SU-DHL-6 (cell line): ENCODE data around the gene PLB1.

Experiments used
- H2AFZ ChIP-seq: fragments of 200-600 bp; sonication (generic); 2 replicates; pipeline ENCODE4 v1.6.1; 2014; ENCODE audit warnings: low read depth, mild to moderate bottlenecking, moderate library complexity, mixed read lengths, antibody characterized with exemption, low read length; ENCODE audit not compliant: severe bottlenecking
- H3F3A ChIP-seq: fragments of 200-600 bp; shearing (Covaris generic); 2 replicates; pipeline ENCODE4 v1.6.0; 2016; ENCODE audit warnings: antibody characterized with exemption, mild to moderate bottlenecking; ENCODE audit not compliant: insufficient read depth
- H3K27ac ChIP-seq: fragments of 200-600 bp; sonication (generic); 2 replicates; pipeline ENCODE4 v1.5.1; 2016; ENCODE audit warnings: low read depth, mild to moderate bottlenecking, low read length, moderate library complexity, mixed read lengths
- H3K27me3 ChIP-seq: fragments of 200-600 bp; sonication (generic), shearing (Covaris generic); 2 replicates; pipeline ENCODE4 v1.6.0; 2014; ENCODE audit warnings: mild to moderate bottlenecking, low read length
- H3K36me3 ChIP-seq: fragments of 200-600 bp; sonication (generic); 2 replicates; pipeline ENCODE4 v1.6.1; 2014; ENCODE audit warnings: mild to moderate bottlenecking, low read length, mixed read lengths
- H3K4me2 ChIP-seq: fragments of 300-600, 200-600 bp; shearing (Covaris generic), sonication (generic); 2 replicates; pipeline ENCODE4 v1.6.0; 2014; ENCODE audit warnings: low read length, low read depth, mild to moderate bottlenecking; ENCODE audit not compliant: poor library complexity, severe bottlenecking
- H3K4me3 ChIP-seq: fragments of 200-600 bp; sonication (generic); 2 replicates; pipeline ENCODE4 v1.5.1; 2014; ENCODE audit warnings: antibody characterized with exemption, low read length, mild to moderate bottlenecking, mixed read lengths; ENCODE audit not compliant: insufficient read depth, poor library complexity, severe bottlenecking
- H3K79me2 ChIP-seq: fragments of 200-600 bp; sonication (generic); 2 replicates; pipeline ENCODE4 v1.6.1; 2014; ENCODE audit warnings: mild to moderate bottlenecking, low read length, moderate library complexity; ENCODE audit not compliant: insufficient read depth
- H3K9ac ChIP-seq: fragments of 200-600 bp; sonication (generic); 2 replicates; pipeline ENCODE4 v1.7.0; 2014; ENCODE audit warnings: mild to moderate bottlenecking, low read length
- H3K9me2 ChIP-seq: fragments of 200-600 bp; sonication (generic); replicated peaks from 2 replicates; pipeline ENCODE4 v1.6.1; 2014; ENCODE audit warnings: low read length; ENCODE audit not compliant: insufficient read depth
- H3K9me3 ChIP-seq: fragments of 200-600 bp; sonication (generic); 2 replicates; pipeline ENCODE4 v1.6.1; 2014; ENCODE audit warnings: low read length, mixed read lengths; ENCODE audit not compliant: insufficient read depth
- H4K20me1 ChIP-seq: fragments of 200-600 bp; sonication (generic); 2 replicates; pipeline ENCODE4 v1.6.1; 2014; ENCODE audit warnings: low read depth, mild to moderate bottlenecking, antibody characterized with exemption, low read length, moderate library complexity, mixed read lengths
- CTCF ChIP-seq: fragments of 200-600 bp; sonication (generic); IDR thresholded peaks from one replicate; pipeline ENCODE4 v1.5.1; 2017; ENCODE audit warnings: antibody characterized with exemption, mild to moderate bottlenecking, low read length, moderate library complexity; ENCODE audit not compliant: insufficient read depth, poor library complexity, severe bottlenecking
- EZH2phosphoT487 ChIP-seq: fragments of 200-600 bp; sonication (generic), shearing (Covaris generic); conservative IDR thresholded peaks from 2 replicates; pipeline ENCODE4 v1.6.1; 2018; ENCODE audit warnings: mild to moderate bottlenecking, antibody characterized with exemption, low read length, moderate library complexity, mixed read lengths

Gene PLB1

GRCh38 chr2:28506112-28506910, 10.5 kb downstream of the PLB1 start:
- H3K9me2 ChIP-seq: no peaks in the 10 kb centered on the region
- H3K36me3 ChIP-seq: no peaks in the 10 kb centered on the region
- H3K27me3 ChIP-seq: no peaks in the 10 kb centered on the region
- no peak overlapping the region for H3K9ac ChIP-seq
- no peak overlapping the region for H3K27ac ChIP-seq
- H3F3A ChIP-seq: no peaks in the 10 kb centered on the region
- no peak overlapping the region for H3K4me2 ChIP-seq
- TF ChIP-seq CTCF (no peak), EZH2phosphoT487 (no peak)
- no peaks in the 10 kb centered on the region for H4K20me1 ChIP-seq
- no peak overlapping the region for H2AFZ ChIP-seq
- no peak overlapping the region for H3K4me3 ChIP-seq
- H3K79me2 ChIP-seq: no peaks in the 10 kb centered on the region
- no peaks in the 10 kb centered on the region for H3K9me3 ChIP-seq

- no peak overlapping the region for H3K27ac ChIP-seq
- H4K20me1 ChIP-seq: no peaks in the 10 kb centered on the region
- no peaks in the 10 kb centered on the region for H3K27me3 ChIP-seq
- no peaks in the 10 kb centered on the region for H3K36me3 ChIP-seq
- H3K79me2 ChIP-seq: no peaks in the 10 kb centered on the region
- no peak overlapping the region for H3K4me3 ChIP-seq
- H2AFZ ChIP-seq: no peak overlapping the region
- no peak overlapping the region for H3K9ac ChIP-seq
- no peaks in the 10 kb centered on the region for H3F3A ChIP-seq
- TF ChIP-seq CTCF (no peak), EZH2phosphoT487 (no peak)
- H3K9me2 ChIP-seq: no peaks in the 10 kb centered on the region
- no peak overlapping the region for H3K4me2 ChIP-seq
- no peaks in the 10 kb centered on the region for H3K9me3 ChIP-seq
These were observed 12.2 kb downstream of the PLB1 start for GRCh38 chr2:28507796-28508764.

GRCh38 chr2:28509361-28509760, 13.5 kb downstream of the PLB1 start:
- Histone ChIP-seq H3K36me3 (no peaks in the 10 kb centered on the region), H3K4me2 (no peak overlapping the region), H3K9me3 (no peaks in the 10 kb centered on the region), H3K79me2 (no peaks in the 10 kb centered on the region), H3K27me3 (no peaks in the 10 kb centered on the region), H3K27ac (no peak overlapping the region), H4K20me1 (no peaks in the 10 kb centered on the region), H2AFZ (no peak overlapping the region), H3K9ac (no peak overlapping the region), H3F3A (no peaks in the 10 kb centered on the region), H3K9me2 (no peaks in the 10 kb centered on the region), H3K4me3 (no peak overlapping the region)
- TF ChIP-seq CTCF (no peak), EZH2phosphoT487 (no peak)
